HG03378 (cell line): Measurements from ENCODE around the gene SETSIP.
"Not testable (repeated sequence)": the region's sequence is repeated elsewhere in the genome, so short reads cannot be mapped to it uniquely, and the experiment has no call there.

Experiments used
- ATAC-seq: cut with Tn5 transposase; IDR thresholded peaks from one replicate; pipeline ENCODE4 v1.9.1; 2021; ENCODE audit warnings: mild to moderate bottlenecking, moderate library complexity; ENCODE audit not compliant: unreplicated experiment

The SETSIP gene

GRCh38 chr1:92065042-92065441, 10.2 kb downstream of the SETSIP start:
- ATAC-seq, result no peak

- ATAC-seq, result no peak
These were observed 23.3 kb downstream of the SETSIP start for GRCh38 chr1:92051948-92052347.

GRCh38 chr1:92045766-92046495, 29.3 kb downstream of the SETSIP start:
- no peak for ATAC-seq

- no peak for ATAC-seq
These were observed 31.6 kb downstream of the SETSIP start for GRCh38 chr1:92043621-92044020.

GRCh38 chr1:92040971-92041370, 34.2 kb downstream of the SETSIP start:
- no peak for ATAC-seq

- no peak for ATAC-seq
These were observed 36.4 kb downstream of the SETSIP start for GRCh38 chr1:92038695-92039346.

- no peak for ATAC-seq
These were observed 37.8 kb downstream of the SETSIP start for GRCh38 chr1:92037400-92037799.

GRCh38 chr1:92031281-92032110, 43.7 kb downstream of the SETSIP start:
- no peak for ATAC-seq

- no peak for ATAC-seq
These were observed 44.5 kb downstream of the SETSIP start for GRCh38 chr1:92030656-92031107.

- no peak for ATAC-seq
These were observed 45.8 kb downstream of the SETSIP start for GRCh38 chr1:92029241-92029922.

GRCh38 chr1:92026806-92027205, 48.4 kb downstream of the SETSIP start:
- no peak for ATAC-seq

- not testable (repeated sequence) for ATAC-seq
These were observed 49.2 kb downstream of the SETSIP start for GRCh38 chr1:92026042-92026441.
